Measurements from ENCODE around the gene BACE1-AS.

DNA sequence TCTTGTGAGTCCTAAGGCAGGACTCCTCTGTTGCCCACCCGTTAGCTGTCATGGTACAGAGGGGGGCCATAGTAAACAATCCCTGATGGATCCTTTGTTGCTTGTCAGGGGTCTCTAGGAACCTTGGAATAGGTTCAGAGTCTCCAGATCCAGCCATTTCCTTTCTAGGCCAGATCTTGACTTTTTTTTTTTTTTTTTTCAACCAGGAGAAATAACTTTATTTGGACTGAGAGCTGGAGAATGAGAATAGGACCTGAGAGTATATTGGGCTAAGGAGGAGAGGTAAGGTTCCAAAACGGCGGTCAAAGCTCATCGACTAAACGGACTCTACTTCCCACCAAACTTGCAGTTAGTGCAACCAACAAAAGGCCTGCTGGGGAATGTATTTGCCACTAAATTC is 44.3 kb downstream of the BACE1-AS start:
- TF ChIP-seq, protein P1, sequence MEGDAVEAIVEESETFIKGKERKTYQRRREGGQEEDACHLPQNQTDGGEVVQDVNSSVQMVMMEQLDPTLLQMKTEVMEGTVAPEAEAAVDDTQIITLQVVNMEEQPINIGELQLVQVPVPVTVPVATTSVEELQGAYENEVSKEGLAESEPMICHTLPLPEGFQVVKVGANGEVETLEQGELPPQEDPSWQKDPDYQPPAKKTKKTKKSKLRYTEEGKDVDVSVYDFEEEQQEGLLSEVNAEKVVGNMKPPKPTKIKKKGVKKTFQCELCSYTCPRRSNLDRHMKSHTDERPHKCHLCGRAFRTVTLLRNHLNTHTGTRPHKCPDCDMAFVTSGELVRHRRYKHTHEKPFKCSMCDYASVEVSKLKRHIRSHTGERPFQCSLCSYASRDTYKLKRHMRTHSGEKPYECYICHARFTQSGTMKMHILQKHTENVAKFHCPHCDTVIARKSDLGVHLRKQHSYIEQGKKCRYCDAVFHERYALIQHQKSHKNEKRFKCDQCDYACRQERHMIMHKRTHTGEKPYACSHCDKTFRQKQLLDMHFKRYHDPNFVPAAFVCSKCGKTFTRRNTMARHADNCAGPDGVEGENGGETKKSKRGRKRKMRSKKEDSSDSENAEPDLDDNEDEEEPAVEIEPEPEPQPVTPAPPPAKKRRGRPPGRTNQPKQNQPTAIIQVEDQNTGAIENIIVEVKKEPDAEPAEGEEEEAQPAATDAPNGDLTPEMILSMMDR (IDR thresholded peaks at IDR 0.05): no peak
- no peak for TF ChIP-seq ZFX (IDR thresholded peaks at IDR 0.05; ENCODE audit: borderline replicate concordance)
